ENCODE measurements around the gene OGFR. TPM values are rescaled to one million over a fixed set of nuclear protein-coding genes. Genes with fewer than 3 reads are reported as not detected.
"Not testable (repeated sequence)": the region's sequence is repeated elsewhere in the genome, so short reads cannot be mapped to it uniquely, and the experiment has no call there.

OGFR gene
- polyA plus RNA-seq, 1 donor (not counting 4 experiments of a cell fraction or from before 2014, with no cell fraction given) = 39.8 TPM

DNA sequence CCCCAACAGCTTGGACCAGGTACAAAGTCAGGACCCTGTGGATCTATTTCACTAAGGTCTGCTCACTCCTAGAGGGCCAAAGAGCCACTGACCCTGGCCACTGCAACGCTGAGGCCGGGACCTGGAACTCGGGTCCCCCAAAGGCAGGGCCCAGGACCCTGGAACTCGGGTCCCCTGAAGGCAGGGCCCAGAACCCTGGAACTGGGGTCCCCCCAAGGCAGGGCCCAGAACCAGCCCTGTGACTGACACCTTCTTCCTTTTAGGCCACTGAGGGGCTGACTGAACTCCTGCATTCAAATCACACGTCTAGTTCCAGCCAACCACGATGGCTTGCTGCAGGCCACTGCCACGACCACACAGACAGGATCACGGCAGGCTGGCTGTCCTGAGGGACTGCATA is 47.6 kb downstream of the OGFR start:
- no peak for FAIRE-seq
- Histone ChIP-seq H3K27ac (ENCODE audit: control insufficient read depth, insufficient read depth, low read length) (no peak overlapping the region), H3K9me3 (ENCODE audit: control insufficient read depth, low read depth, low read length) (no peaks in the 10 kb centered on the region), H4K20me1 (ENCODE audit: control insufficient read depth, extremely low read depth, insufficient read depth, low read length) (peaks cover 3% of the 10 kb centered on the region), H3K4me2 (ENCODE audit: control insufficient read depth, extremely low read depth, insufficient read depth, low read depth, low read length) (no peak overlapping the region), H2AFZ (ENCODE audit: control insufficient read depth, low read length) (no peak overlapping the region), H3K79me2 (ENCODE audit: control insufficient read depth, insufficient read depth, low read length) (peaks cover 20% of the 10 kb centered on the region), H3K27me3 (ENCODE audit: control insufficient read depth, extremely low read depth, insufficient read depth, low read length) (no peaks in the 10 kb centered on the region), H3K9ac (ENCODE audit: control insufficient read depth, extremely low read depth, insufficient read depth, low read length) (no peak overlapping the region), H3K4me1 (ENCODE audit: control insufficient read depth, extremely low read depth, insufficient read depth, low read length) (peaks cover 8% of the 10 kb centered on the region), H3K4me3 (ENCODE audit: control insufficient read depth in 2 of 3, extremely low read depth in 1 of 3, insufficient read depth in 2 of 3, low read depth in 1 of 3, low read length in 3 of 3) (no peak overlapping the region), H3K9me1 (ENCODE audit: control insufficient read depth, extremely low read depth, insufficient read depth, low read length) (no peaks in the 10 kb centered on the region), H3K36me3 (ENCODE audit: control insufficient read depth in 2 of 2, extremely low read depth in 1 of 2, insufficient read depth in 2 of 2, low read length in 2 of 2) (peaks cover 23 to 28% of the 10 kb centered on the region in 2 experiments)
- TF ChIP-seq EZH2 (IDR thresholded peaks at IDR 0.05; ENCODE audit: low read length) = no peak
- TF ChIP-seq, protein P1, sequence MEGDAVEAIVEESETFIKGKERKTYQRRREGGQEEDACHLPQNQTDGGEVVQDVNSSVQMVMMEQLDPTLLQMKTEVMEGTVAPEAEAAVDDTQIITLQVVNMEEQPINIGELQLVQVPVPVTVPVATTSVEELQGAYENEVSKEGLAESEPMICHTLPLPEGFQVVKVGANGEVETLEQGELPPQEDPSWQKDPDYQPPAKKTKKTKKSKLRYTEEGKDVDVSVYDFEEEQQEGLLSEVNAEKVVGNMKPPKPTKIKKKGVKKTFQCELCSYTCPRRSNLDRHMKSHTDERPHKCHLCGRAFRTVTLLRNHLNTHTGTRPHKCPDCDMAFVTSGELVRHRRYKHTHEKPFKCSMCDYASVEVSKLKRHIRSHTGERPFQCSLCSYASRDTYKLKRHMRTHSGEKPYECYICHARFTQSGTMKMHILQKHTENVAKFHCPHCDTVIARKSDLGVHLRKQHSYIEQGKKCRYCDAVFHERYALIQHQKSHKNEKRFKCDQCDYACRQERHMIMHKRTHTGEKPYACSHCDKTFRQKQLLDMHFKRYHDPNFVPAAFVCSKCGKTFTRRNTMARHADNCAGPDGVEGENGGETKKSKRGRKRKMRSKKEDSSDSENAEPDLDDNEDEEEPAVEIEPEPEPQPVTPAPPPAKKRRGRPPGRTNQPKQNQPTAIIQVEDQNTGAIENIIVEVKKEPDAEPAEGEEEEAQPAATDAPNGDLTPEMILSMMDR (optimal IDR thresholded peaks at IDR 0.05 in 1 of 3, IDR thresholded peaks at IDR 0.05 in 1 of 3, conservative IDR thresholded peaks at IDR 0.05 in 1 of 3; ENCODE audit: extremely low read depth in 1 of 3, insufficient read depth in 2 of 3, low read length in 3 of 3) = no peak
- DNase-seq (ENCODE audit: low read depth, low spot score) = no peak
- dilution Hi-C loops (cut with MboI; ENCODE audit: extremely low pct_ligation_motif_present, low sequenced_read_pairs) = no loop called here

DNA sequence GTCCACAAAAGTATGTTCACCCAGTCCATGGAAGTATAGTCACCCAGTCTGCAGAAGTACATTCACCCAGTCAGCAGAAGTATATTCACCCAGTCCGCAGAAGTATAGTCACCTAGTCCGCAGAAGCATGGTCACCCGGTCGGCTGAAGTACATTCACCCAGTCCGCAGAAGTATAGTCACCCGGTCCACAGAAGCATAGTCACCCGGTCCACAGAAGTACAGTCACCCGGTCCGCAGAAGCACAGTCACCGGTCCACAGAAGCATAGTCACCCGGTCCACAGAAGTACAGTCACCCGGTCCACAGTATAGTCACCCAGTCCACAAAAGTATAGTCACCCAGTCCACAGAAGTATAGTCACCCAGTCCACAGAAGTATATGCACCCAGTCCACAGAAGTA is 48.2 kb downstream of the OGFR start:
- dilution Hi-C loops (cut with MboI; ENCODE audit: extremely low pct_ligation_motif_present, low sequenced_read_pairs) = no loop called here

DNA sequence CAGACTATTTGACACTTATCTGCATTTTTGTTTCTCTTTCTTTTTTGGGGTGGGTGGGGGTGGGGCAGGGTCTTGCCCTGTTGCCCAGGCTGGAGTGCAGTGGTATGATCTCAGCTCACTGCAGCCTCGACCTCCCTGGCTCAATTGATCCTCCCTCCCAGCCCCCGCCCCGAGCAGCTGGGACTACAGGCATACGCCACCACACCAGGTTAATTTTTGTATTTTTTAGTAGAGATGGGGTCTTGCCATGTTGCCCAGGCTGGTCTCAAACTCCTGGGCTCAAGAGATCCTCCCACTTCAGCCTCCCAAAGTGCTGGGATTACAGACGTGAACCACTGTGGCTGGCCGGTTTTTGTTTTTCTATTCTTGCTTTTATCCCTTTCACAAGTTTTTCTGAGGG is 48.7 kb downstream of the OGFR start:
- H3K4me3 ChIP-seq (ENCODE audit: control insufficient read depth in 2 of 3, extremely low read depth in 1 of 3, insufficient read depth in 2 of 3, low read depth in 1 of 3, low read length in 3 of 3); H3K4me2 ChIP-seq (ENCODE audit: control insufficient read depth, extremely low read depth, insufficient read depth, low read depth, low read length); dilution Hi-C loops (cut with MboI; ENCODE audit: extremely low pct_ligation_motif_present, low sequenced_read_pairs); H2AFZ ChIP-seq (ENCODE audit: control insufficient read depth, low read length); H4K20me1 ChIP-seq (ENCODE audit: control insufficient read depth, extremely low read depth, insufficient read depth, low read length); H3K27me3 ChIP-seq (ENCODE audit: control insufficient read depth, extremely low read depth, insufficient read depth, low read length); H3K9me3 ChIP-seq (ENCODE audit: control insufficient read depth, low read depth, low read length); H3K9me1 ChIP-seq (ENCODE audit: control insufficient read depth, extremely low read depth, insufficient read depth, low read length); DNase-seq (ENCODE audit: low read depth, low spot score); H3K9ac ChIP-seq (ENCODE audit: control insufficient read depth, extremely low read depth, insufficient read depth, low read length); H3K27ac ChIP-seq (ENCODE audit: control insufficient read depth, insufficient read depth, low read length); FAIRE-seq: not testable (repeated sequence)
- H3K4me1 ChIP-seq (ENCODE audit: control insufficient read depth, extremely low read depth, insufficient read depth, low read length) = peaks cover 14% of the 10 kb centered on the region
- peaks cover 19 to 21% of the 10 kb centered on the region in 2 experiments for H3K36me3 ChIP-seq (ENCODE audit: control insufficient read depth in 2 of 2, extremely low read depth in 1 of 2, insufficient read depth in 2 of 2, low read length in 2 of 2)
- H3K79me2 ChIP-seq (ENCODE audit: control insufficient read depth, insufficient read depth, low read length) = peaks cover 21% of the 10 kb centered on the region

More for the DNA sequence above, 48.2 kb downstream of the OGFR start:
- Histone ChIP-seq H3K9me3 (ENCODE audit: control insufficient read depth, low read depth, low read length) (no peaks in the 10 kb centered on the region), H3K9ac (ENCODE audit: control insufficient read depth, extremely low read depth, insufficient read depth, low read length) (no peak overlapping the region), H3K36me3 (ENCODE audit: control insufficient read depth in 2 of 2, extremely low read depth in 1 of 2, insufficient read depth in 2 of 2, low read length in 2 of 2) (peaks cover 21 to 26% of the 10 kb centered on the region in 2 experiments), H3K79me2 (ENCODE audit: control insufficient read depth, insufficient read depth, low read length) (peaks cover 19% of the 10 kb centered on the region), H3K4me3 (ENCODE audit: control insufficient read depth in 2 of 3, extremely low read depth in 1 of 3, insufficient read depth in 2 of 3, low read depth in 1 of 3, low read length in 3 of 3) (no peak overlapping the region), H3K4me2 (ENCODE audit: control insufficient read depth, extremely low read depth, insufficient read depth, low read depth, low read length) (no peak overlapping the region), H3K27ac (ENCODE audit: control insufficient read depth, insufficient read depth, low read length) (no peak overlapping the region), H3K27me3 (ENCODE audit: control insufficient read depth, extremely low read depth, insufficient read depth, low read length) (no peaks in the 10 kb centered on the region), H3K4me1 (ENCODE audit: control insufficient read depth, extremely low read depth, insufficient read depth, low read length) (peaks cover 14% of the 10 kb centered on the region), H3K9me1 (ENCODE audit: control insufficient read depth, extremely low read depth, insufficient read depth, low read length) (no peaks in the 10 kb centered on the region), H4K20me1 (ENCODE audit: control insufficient read depth, extremely low read depth, insufficient read depth, low read length) (peaks cover 3% of the 10 kb centered on the region), H2AFZ (ENCODE audit: control insufficient read depth, low read length) (no peak overlapping the region)
- no peak for FAIRE-seq
- DNase-seq (ENCODE audit: low read depth, low spot score) = no peak
- no peak for TF ChIP-seq EZH2 (IDR thresholded peaks at IDR 0.05; ENCODE audit: low read length)
- TF ChIP-seq, protein P1 (optimal IDR thresholded peaks at IDR 0.05 in 1 of 3, IDR thresholded peaks at IDR 0.05 in 1 of 3, conservative IDR thresholded peaks at IDR 0.05 in 1 of 3; ENCODE audit: extremely low read depth in 1 of 3, insufficient read depth in 2 of 3, low read length in 3 of 3) = no peak

Data from keratinocyte (primary cell).